Gastroesophageal sphincter (tissue), 3 donors: ENCODE results near the gene TTF2.

Experiments
- CTCF ChIP-seq, 4 experiments: fragments of 200-600 bp in 2 of 4; fragments of 450-650 bp in 2 of 4; sonication (generic) in 1 of 4; IDR thresholded peaks; one replicate each; pipeline ENCODE4 v1.5.1; 2017 to 2019; ENCODE audit warnings: antibody characterized with exemption in 4 of 4, mild to moderate bottlenecking in 2 of 4, moderate library complexity in 2 of 4
- POLR2A ChIP-seq, 2 donors: fragments of 450-650 bp; IDR thresholded peaks; one replicate each; pipeline ENCODE4 v1.6.1; 2017; ENCODE audit warnings: antibody characterized with exemption in 2 of 2, mild to moderate bottlenecking in 2 of 2, moderate library complexity in 1 of 2

DNA sequence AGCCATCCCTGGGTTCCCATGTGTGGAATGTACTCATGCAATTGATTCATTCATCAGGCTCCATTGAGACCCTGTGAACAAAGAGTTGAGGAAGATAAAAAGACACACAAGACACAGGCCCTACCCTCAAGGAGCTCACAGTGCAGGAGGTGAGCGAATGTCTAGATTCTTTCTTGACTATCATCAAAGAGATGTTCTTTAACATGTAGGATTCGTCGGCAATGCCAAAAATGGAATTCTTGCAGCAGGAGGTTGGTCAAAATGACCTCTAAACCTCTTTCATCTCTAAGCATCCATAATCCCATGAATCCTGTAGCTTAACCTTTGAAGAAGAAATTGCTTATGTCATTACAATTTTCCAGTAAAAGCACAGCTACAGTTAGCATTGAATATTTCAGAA, 27.9 kb upstream of the TTF2 start:
- TF ChIP-seq CTCF (IDR thresholded peaks at IDR 0.05) (no peak), POLR2A (IDR thresholded peaks at IDR 0.05) (no peak)
